ENCODE results near the gene BTRC.
"Not testable (repeated sequence)": the region's sequence is repeated elsewhere in the genome, so short reads cannot be mapped to it uniquely, and the experiment has no call there.

Gene BTRC

DNA sequence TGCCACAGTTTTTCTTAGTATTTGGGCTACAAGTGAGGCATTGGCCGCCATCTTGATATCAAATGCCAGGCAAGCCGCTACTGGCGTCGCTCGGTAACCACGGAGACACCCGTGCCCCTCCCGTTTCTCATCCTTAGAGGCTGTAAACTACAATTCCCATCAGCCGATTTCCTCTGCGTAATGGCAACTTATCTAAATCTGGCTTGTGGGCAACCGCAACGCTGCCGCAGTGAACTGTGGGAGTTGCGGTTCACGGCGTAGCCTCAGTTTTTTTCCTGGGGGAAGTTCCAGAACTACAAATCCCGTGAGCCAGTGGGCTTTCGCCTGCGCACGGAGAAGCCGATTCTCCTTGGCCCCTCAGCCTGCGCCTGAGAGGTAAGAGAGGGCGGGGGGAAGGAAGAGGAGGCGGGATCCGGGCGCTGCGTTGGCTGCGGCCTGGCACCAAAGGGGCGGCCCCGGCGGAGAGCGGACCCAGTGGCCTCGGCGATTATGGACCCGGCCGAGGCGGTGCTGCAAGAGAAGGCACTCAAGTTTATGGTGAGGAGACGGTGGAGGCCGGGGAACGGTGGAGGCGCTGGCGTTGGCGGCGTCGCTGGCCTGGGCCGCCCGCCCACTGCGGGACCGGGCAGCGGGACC lies at the start of gene BTRC:
Gene BTRC, plus strand, starts transcription at position 474 of the 636 bp plus-strand sequence. Its CDS starts 16 bp downstream, at position 490.
- peak; percentile 100 for DNase-seq (ENCODE audit: low read depth, low spot score)

DNA sequence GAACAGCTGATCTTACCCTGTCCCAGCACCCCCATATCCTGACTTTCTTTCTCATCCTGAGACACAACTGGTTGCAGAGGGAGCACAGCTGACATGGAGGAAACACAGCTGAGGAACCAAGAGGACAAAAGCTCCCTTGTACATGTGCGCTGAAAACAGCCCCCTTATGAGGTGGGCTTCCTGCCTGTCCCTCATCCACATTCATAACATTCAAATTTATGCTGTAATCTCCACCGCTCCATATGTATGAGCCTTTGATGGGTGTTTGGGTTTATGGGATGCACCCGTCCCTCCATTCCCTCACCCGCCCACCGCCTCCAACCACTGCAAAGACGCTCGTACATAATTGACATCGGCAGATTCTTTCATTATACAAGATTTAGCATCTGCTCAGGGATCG lies 49.6 kb upstream of the BTRC start:
- DNase-seq (ENCODE audit: low read depth, low spot score), result no peak

DNA sequence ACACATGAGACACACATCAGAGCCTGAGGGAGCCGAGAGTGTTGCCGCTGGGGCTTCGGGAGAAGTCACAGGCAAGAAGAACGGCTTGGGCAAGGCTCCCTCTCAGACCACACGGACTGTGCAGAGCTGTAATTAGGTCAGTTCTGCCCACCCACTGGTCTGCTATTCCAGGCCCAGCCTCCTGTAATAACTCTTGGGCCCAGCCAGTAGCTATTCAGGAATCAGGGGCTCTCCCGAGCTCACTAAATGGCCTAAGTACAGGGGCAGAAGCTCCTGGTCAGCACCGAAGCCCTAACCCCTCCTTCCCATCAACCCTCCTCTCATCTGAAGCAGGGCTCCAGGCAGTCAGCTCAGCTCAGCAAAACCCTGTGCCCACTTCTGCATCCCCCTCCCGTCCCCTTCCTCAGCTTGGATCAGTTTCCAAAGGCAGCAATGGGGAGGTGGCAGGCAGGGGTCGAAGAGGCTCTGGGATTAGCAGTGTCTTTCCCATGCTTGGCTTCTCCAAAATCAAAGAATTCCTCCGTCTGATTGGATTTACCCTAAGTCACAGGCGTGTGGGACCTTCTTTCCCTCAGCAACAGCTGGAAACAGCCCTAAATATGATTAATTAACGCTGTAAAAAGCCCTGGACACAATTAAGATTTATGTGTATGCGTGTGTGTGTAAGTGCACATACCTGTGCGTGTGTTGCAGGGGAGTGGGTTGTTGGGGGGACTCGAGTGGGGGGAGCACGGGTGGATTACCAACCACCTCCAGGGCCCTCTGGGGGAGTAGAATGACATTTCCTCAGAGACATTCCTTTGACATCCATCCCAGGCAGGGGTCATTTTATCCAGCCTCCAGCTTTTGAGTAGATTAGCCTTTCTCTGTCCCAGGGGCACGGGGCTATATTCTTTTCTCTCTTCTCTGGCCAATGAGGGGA lies 48.4 kb upstream of the BTRC start:
- DNase-seq (ENCODE audit: low read depth, low spot score), result no peak

DNA sequence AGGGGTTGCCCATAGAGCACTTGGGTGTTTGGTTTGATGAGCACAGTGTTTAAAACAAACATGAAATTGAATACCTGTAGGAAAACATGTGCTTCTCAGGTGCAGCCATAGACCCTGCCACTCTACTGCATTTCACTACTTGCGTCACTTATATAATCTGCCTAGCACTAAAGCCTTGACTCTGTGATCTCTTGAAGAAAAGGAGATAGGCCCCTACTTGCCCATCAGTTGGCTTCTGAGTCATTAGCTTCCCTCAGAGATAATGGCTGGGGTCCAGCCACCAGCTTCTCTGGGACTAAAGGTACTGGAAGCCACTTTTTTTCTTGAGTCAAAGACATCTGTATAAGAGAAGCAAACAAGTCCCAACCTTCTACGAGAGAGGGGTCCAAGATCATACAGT lies 45.9 kb upstream of the BTRC start:
- no peak for DNase-seq (ENCODE audit: low read depth, low spot score)

GRCh38 chr10:101310529-101311184 lies 43.3 kb upstream of the BTRC start:
- no peak for DNase-seq (ENCODE audit: low read depth, low spot score)

GRCh38 chr10:101311185-101312066 lies 42.5 kb upstream of the BTRC start:
- DNase-seq (ENCODE audit: low read depth, low spot score), result no peak

DNA sequence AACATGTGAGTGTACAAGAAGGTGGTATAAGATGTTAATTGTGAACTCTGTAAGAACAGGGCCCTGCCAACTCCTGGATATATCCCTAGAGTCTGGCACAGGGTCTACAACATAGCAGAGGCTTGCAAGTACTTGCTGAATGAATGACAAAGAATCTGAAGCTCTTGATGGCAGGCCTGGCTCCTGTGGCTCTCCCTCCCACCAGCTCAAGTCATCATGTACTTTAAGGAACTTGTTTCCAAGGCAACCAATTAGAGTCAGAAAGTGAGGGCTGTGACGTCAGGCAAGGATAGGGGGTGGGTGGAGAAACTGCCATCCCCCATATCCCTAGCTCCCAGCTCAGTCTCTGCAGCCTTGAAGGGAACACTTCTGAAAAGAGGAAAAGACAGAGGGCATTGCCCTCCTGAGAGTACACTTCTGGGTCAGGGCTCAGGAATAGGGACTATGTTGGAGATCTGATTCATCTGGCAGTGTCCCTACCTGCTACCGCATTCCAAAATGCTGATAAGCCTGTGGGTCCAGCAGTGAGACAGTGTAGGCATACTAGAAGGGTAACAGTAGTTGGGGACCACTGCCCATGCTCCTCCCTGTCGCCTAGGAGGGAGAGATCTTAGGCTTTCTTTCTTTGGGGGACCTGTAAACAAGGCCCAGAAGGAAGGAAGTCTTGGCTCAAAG lies 34.6 kb upstream of the BTRC start:
- peak; percentile 43 for DNase-seq (ENCODE audit: low read depth, low spot score)

- DNase-seq (ENCODE audit: low read depth, low spot score), result no peak
Observed at GRCh38 chr10:101321073-101321472, 32.9 kb upstream of the BTRC start.

- DNase-seq (ENCODE audit: low read depth, low spot score), result no peak
Observed at GRCh38 chr10:101322266-101323108, 31.5 kb upstream of the BTRC start.

GRCh38 chr10:101323495-101323894 lies 30.5 kb upstream of the BTRC start:
- no peak for DNase-seq (ENCODE audit: low read depth, low spot score)

GRCh38 chr10:101327454-101327853 lies 26.5 kb upstream of the BTRC start:
- not testable (repeated sequence) for DNase-seq (ENCODE audit: low read depth, low spot score)

DNA sequence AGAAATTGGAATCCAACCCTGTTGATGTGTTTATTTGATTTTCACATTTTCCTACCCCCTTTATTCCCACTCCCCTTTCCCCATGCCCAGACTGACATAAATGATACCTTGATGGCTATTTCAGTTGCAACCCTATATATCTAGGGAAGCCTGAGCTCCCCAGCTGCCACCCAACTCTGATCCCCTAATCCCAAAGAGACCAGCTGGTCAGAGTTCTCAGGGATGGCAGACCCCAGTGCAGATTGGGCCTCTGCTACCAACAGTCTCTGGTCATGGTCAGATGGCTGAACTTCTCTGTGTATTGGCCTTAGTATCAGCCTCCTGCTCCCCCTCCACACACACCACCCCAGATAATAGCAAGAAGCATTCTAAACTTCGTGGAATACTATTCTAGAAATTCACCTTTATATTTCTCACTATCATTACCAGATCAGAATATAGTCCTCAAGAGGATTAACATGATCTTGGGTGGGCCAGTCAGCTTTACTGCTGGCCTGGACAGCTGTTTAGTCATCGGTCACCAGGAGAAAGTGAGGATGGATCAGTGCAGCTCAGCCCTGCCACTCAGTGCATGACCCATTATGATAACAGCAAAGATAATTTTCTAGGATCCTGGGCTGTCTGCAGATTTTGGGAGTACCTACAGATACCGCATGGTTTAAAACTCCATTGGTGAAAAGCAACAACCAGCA lies 24.5 kb upstream of the BTRC start:
- DNase-seq (ENCODE audit: low read depth, low spot score), result no peak

GRCh38 chr10:101330231-101330630 lies 23.7 kb upstream of the BTRC start:
- no peak for DNase-seq (ENCODE audit: low read depth, low spot score)

- DNase-seq (ENCODE audit: low read depth, low spot score), result peak; percentile 86
Observed at GRCh38 chr10:101330631-101331225, 23.2 kb upstream of the BTRC start.

- DNase-seq (ENCODE audit: low read depth, low spot score), result peak; percentile 23
Observed at GRCh38 chr10:101331956-101332355, 22.0 kb upstream of the BTRC start.

DNA sequence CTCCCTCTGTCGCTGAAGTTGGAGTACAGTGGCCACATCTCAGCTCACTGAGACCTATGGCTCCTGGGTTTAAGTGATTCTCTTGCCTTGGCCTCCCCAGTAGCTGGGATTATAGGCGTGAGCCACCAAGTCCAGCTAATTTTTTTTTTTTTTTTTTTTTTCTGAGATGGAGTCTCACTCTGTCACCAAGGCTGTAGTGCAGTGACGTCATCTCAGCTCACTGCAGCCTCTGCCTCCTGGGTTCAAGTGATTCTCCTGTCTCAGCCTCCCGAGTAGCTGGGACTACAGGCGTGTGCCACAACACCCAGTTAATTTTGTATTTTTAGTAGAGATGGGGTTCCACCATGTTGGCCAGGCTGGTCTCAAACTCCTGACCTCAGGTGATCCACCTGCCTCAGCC lies 19.7 kb upstream of the BTRC start:
- DNase-seq (ENCODE audit: low read depth, low spot score), result not testable (repeated sequence)

DNA sequence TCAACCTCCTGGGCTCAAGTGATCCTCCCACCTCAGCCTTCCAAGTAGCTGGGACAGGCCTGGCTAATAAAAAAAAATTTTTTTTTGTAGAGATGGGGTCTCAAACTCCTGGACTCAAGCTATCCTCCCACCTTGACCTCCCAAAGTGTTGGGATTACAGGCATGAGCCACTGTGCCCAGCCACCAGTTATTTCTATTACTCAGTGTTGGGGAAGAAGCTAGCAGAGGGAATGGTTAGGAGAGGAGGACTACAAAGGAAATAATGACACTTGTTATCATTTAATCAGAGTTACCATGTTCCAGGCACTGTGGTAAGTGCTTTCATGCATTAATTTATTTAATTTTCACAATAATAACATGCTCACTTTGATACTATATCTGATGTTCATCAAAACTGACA lies 17.6 kb upstream of the BTRC start:
- DNase-seq (ENCODE audit: low read depth, low spot score), result no peak

GRCh38 chr10:101337836-101338235 lies 16.1 kb upstream of the BTRC start:
- DNase-seq (ENCODE audit: low read depth, low spot score), result no peak

- no peak for DNase-seq (ENCODE audit: low read depth, low spot score)
Observed at GRCh38 chr10:101341438-101341837, 12.5 kb upstream of the BTRC start.
